IMR-90 (cell line): ENCODE measurements around the gene FCHO1. TPM values are rescaled to one million over a fixed set of nuclear protein-coding genes. Genes with fewer than 3 reads are reported as not detected.

Source experiments
- ATAC-seq: fragments of 200-7000 bp; cut with Tn5 transposase; 2 replicates; pipeline ENCODE4 v1.9.1; 2020; ENCODE audit warnings: low read depth, mild to moderate bottlenecking, moderate library complexity
- BruUV-seq: library from RNA; stranded (reverse); fragments of 400-500 nt; replicated peaks from 2 replicates; lab custom pipeline; 2021; lab: Mats Ljungman, UMichigan
- CTCF ChIA-PET: fragments of 300-600 bp; formaldehyde crosslinking; extraction: SDS; loops from one replicate; lab custom pipeline; 2021; ENCODE audit warnings: antibody characterized with exemption; lab: Yijun Ruan, JAX
- POLR2A ChIA-PET: fragments of 300-600 bp; sonication (Branson Sonifier 250); formaldehyde crosslinking; loops from one replicate; lab custom pipeline; 2022; ENCODE audit warnings: antibody characterized with exemption; ENCODE audit not compliant: unreplicated experiment; lab: Charles Lee
- DNase-seq: peaks from one replicate; pipeline ENCODE4 v3.0.0; 2013
- H2AFZ ChIP-seq: replicated peaks from 2 replicates; pipeline ENCODE3; 2013; ENCODE audit warnings: low read length, mild to moderate bottlenecking; ENCODE audit not compliant: poor library complexity
- H2AK5ac ChIP-seq: 2 replicates; pipeline ENCODE4 v1.6.1; 2013; ENCODE audit warnings: low read depth, low read length, inconsistent platforms
- H2AK9ac ChIP-seq: replicated peaks from 2 replicates; pipeline ENCODE3; 2013; ENCODE audit warnings: mild to moderate bottlenecking, low read depth, low read length, moderate library complexity; ENCODE audit not compliant: poor library complexity
- H2BK120ac ChIP-seq: 2 replicates; pipeline ENCODE4 v1.6.1; 2013; ENCODE audit warnings: low read depth, low read length, inconsistent platforms
- H2BK15ac ChIP-seq: 3 replicates; pipeline ENCODE4 v1.6.1; 2013; ENCODE audit warnings: low read depth, low read length, inconsistent platforms
- H2BK20ac ChIP-seq: 2 replicates; pipeline ENCODE4 v1.6.1; 2013; ENCODE audit warnings: low read depth, mild to moderate bottlenecking, inconsistent platforms, low read length, moderate library complexity
- H2BK5ac ChIP-seq: 2 replicates; pipeline ENCODE4 v1.6.1; 2013; ENCODE audit warnings: mild to moderate bottlenecking, low read depth, low read length, inconsistent platforms; ENCODE audit not compliant: poor library complexity, severe bottlenecking
- H3K14ac ChIP-seq: replicated peaks from 2 replicates; pipeline ENCODE4 v1.6.1; 2013; ENCODE audit warnings: low read depth, low read length, inconsistent platforms
- H3K18ac ChIP-seq: 2 replicates; pipeline ENCODE4 v1.6.1; 2013; ENCODE audit warnings: low read depth, low read length, control low read depth
- H3K23ac ChIP-seq: 2 replicates; pipeline ENCODE4 v1.6.1; 2013; ENCODE audit warnings: low read depth, low read length, inconsistent platforms
- H3K27ac ChIP-seq: 2 replicates; pipeline ENCODE4 v1.5.1; 2013; ENCODE audit warnings: mild to moderate bottlenecking, control low read depth, low read length; ENCODE audit not compliant: insufficient read depth
- H3K27me3 ChIP-seq: 2 replicates; pipeline ENCODE4 v1.6.1; 2013; ENCODE audit warnings: low read length; ENCODE audit not compliant: control insufficient read depth, insufficient read depth
- H3K36me3 ChIP-seq: 2 replicates; pipeline ENCODE4 v1.6.1; 2013; ENCODE audit warnings: low read length, mixed read lengths; ENCODE audit not compliant: control insufficient read depth, insufficient read depth
- H3K4ac ChIP-seq: 2 replicates; pipeline ENCODE4 v1.6.1; 2013; ENCODE audit warnings: low read depth, low read length, inconsistent platforms
- H3K4me1 ChIP-seq: 2 replicates; pipeline ENCODE4 v1.6.1; 2013; ENCODE audit warnings: low read length, mixed read lengths; ENCODE audit not compliant: control insufficient read depth, insufficient read depth
- H3K4me2 ChIP-seq: 2 replicates; pipeline ENCODE4 v1.6.1; 2013; ENCODE audit warnings: low read depth, mild to moderate bottlenecking, control low read depth, low read length, moderate library complexity
- H3K4me3 ChIP-seq: 2 replicates; pipeline ENCODE4 v1.5.1; 2013; ENCODE audit warnings: low read depth, mild to moderate bottlenecking, control low read depth, low read length, moderate library complexity; ENCODE audit not compliant: insufficient read depth
- H3K56ac ChIP-seq: 2 replicates; pipeline ENCODE4 v1.6.1; 2013; ENCODE audit warnings: low read length, inconsistent platforms; ENCODE audit not compliant: insufficient read depth; ENCODE audit errors: extremely low read depth
- H3K79me1 ChIP-seq, 2 experiments: 2 replicates each; pipeline ENCODE4 v1.6.1; 2013; ENCODE audit warnings: low read length in 2 of 2, inconsistent platforms in 1 of 2, low read depth in 1 of 2
- H3K9ac ChIP-seq: 2 replicates; pipeline ENCODE4 v1.6.1; 2013; ENCODE audit warnings: low read depth, low read length, control low read depth
- H3K9me1 ChIP-seq: 2 replicates; pipeline ENCODE4 v1.6.1; 2013; ENCODE audit warnings: low read length, inconsistent platforms; ENCODE audit not compliant: insufficient read depth
- H3K9me3 ChIP-seq: 2 replicates; pipeline ENCODE4 v1.6.1; 2013; ENCODE audit warnings: low read length; ENCODE audit not compliant: control insufficient read depth, insufficient read depth
- H4K20me1 ChIP-seq: 2 replicates; pipeline ENCODE4 v1.6.1; 2013; ENCODE audit warnings: low read length, inconsistent platforms; ENCODE audit not compliant: insufficient read depth
- H4K5ac ChIP-seq: 2 replicates; pipeline ENCODE4 v1.6.1; 2013; ENCODE audit warnings: mild to moderate bottlenecking, low read depth, low read length, control low read depth
- H4K8ac ChIP-seq, 2 experiments: 2 replicates each; pipeline ENCODE4 v1.6.1; 2013; ENCODE audit warnings: low read depth in 2 of 2, low read length in 2 of 2, control low read depth in 1 of 2, inconsistent platforms in 1 of 2
- H4K91ac ChIP-seq: 2 replicates; pipeline ENCODE4 v1.6.1; 2013; ENCODE audit warnings: low read depth, low read length, inconsistent platforms; ENCODE audit not compliant: insufficient read depth
- BHLHE40 ChIP-seq: fragments of 150-350 bp; IDR thresholded peaks from 2 replicates; pipeline ENCODE4 v1.6.1; 2016; ENCODE audit warnings: mild to moderate bottlenecking, low read depth, low read length
- CEBPB ChIP-seq: IDR thresholded peaks from 2 replicates; pipeline ENCODE4 v1.6.1; 2012; ENCODE audit warnings: low read depth, low read length, improper control_type of control experiment
- CHD1 ChIP-seq: IDR thresholded peaks from 2 replicates; pipeline ENCODE4 v1.6.1; 2012; ENCODE audit warnings: low read depth, low read length, improper control_type of control experiment
- FOS ChIP-seq: fragments of 150-350 bp; IDR thresholded peaks from 2 replicates; pipeline ENCODE4 v1.6.1; 2016; ENCODE audit warnings: low read depth, low read length
- MAFK ChIP-seq: IDR thresholded peaks from 2 replicates; pipeline ENCODE4 v1.6.1; 2012; ENCODE audit warnings: low read depth, low read length, improper control_type of control experiment
- MAZ ChIP-seq: IDR thresholded peaks from 2 replicates; pipeline ENCODE4 v1.6.1; 2012; ENCODE audit warnings: low read depth, mild to moderate bottlenecking, low read length, improper control_type of control experiment, moderate library complexity, borderline replicate concordance
- MXI1 ChIP-seq: IDR thresholded peaks from 2 replicates; pipeline ENCODE4 v1.6.1; 2012; ENCODE audit warnings: low read depth, mild to moderate bottlenecking, low read length, moderate library complexity, borderline replicate concordance
- POLR2A ChIP-seq: IDR thresholded peaks from 2 replicates; pipeline ENCODE4 v1.6.1; 2012; ENCODE audit warnings: mild to moderate bottlenecking, low read depth, low read length
- RAD21 ChIP-seq: IDR thresholded peaks from 2 replicates; pipeline ENCODE4 v1.6.1; 2012; ENCODE audit warnings: low read length, improper control_type of control experiment
- RCOR1 ChIP-seq: IDR thresholded peaks from 2 replicates; pipeline ENCODE4 v1.6.1; 2012; ENCODE audit warnings: mild to moderate bottlenecking, low read length, improper control_type of control experiment; ENCODE audit not compliant: insufficient replicate concordance
- RFX5 ChIP-seq: IDR thresholded peaks from 2 replicates; pipeline ENCODE4 v1.8.0; 2012; ENCODE audit warnings: low read depth, mild to moderate bottlenecking, low read length, moderate library complexity
- SMC3 ChIP-seq: fragments of 150-350 bp; IDR thresholded peaks from 2 replicates; pipeline ENCODE4 v1.6.1; 2016; ENCODE audit warnings: low read depth, mild to moderate bottlenecking, antibody characterized with exemption, low read length, moderate library complexity
- WGBS, 2 experiments: methylation state at CpG; one replicate each; pipeline versions ENCODE4 v1.1.5 to v1.1.7; 2013; ENCODE audit warnings: missing lambda C conversion rate in 2 of 2; ENCODE audit not compliant: insufficient read length in 1 of 2; ENCODE audit errors: extremely low coverage in 2 of 2; 5-methylcytosine and 5-hydroxymethylcytosine counted together
- dilution Hi-C: fragments of 300-500 bp; cut with HindIII; formaldehyde crosslinking; loops from one replicate; pipeline ENCODE4 v1.14.3; 2018; ENCODE audit warnings: low sequenced_read_pairs; ENCODE audit not compliant: unreplicated experiment
- in situ Hi-C: fragments of 300-500 bp; cut with MboI; formaldehyde crosslinking; loops from 3 replicates; pipeline ENCODE4 v1.14.3; 2019; ENCODE audit warnings: low sequenced_read_pairs, inconsistent platforms, mixed read lengths
- intact Hi-C: fragments of 100-400 bp; cut with micrococcal nuclease; formaldehyde crosslinking; loops from 2 replicates; pipeline ENCODE4 v1.10.0; 2022
- polyA plus RNA-seq, 3 experiments: library from polyadenylated mRNA; depleted of rRNA; stranded (reverse); fragments of >200 nt; gene quantifications; 2 replicates each; pipeline ENCODE4 v1.2.3, GENCODE V29; 2012; ENCODE audit warnings: low replicate concordance in 1 of 3
- total RNA-seq: library from RNA; depleted of rRNA; stranded (reverse); fragments of >200 nt; gene quantifications from 2 replicates; pipeline ENCODE4 v1.2.3, GENCODE V29; 2012
- TF ChIP-seq, protein P1 (sequence below): fragments of 150-350 bp; IDR thresholded peaks from 2 replicates; pipeline ENCODE4 v1.6.1; 2016; ENCODE audit warnings: low read depth, mild to moderate bottlenecking, low read length, moderate library complexity, borderline replicate concordance
- TF ChIP-seq, protein P2 (sequence below): conservative IDR thresholded peaks from 2 replicates; pipeline ENCODE4 v1.5.1; 2012; ENCODE audit warnings: mild to moderate bottlenecking, low read depth, low read length, improper control_type of control experiment
- TF ChIP-seq, protein P3 (sequence below): fragments of 150-350 bp; IDR thresholded peaks from 2 replicates; pipeline ENCODE4 v1.6.1; 2017; ENCODE audit warnings: mild to moderate bottlenecking, antibody characterized with exemption, low read length, low read depth

The FCHO1 gene
- total and polyA plus RNA-seq, 2 of the 4 experiments (the other 2 are of a cell fraction): 0.18 to 1.0 TPM

DNA sequence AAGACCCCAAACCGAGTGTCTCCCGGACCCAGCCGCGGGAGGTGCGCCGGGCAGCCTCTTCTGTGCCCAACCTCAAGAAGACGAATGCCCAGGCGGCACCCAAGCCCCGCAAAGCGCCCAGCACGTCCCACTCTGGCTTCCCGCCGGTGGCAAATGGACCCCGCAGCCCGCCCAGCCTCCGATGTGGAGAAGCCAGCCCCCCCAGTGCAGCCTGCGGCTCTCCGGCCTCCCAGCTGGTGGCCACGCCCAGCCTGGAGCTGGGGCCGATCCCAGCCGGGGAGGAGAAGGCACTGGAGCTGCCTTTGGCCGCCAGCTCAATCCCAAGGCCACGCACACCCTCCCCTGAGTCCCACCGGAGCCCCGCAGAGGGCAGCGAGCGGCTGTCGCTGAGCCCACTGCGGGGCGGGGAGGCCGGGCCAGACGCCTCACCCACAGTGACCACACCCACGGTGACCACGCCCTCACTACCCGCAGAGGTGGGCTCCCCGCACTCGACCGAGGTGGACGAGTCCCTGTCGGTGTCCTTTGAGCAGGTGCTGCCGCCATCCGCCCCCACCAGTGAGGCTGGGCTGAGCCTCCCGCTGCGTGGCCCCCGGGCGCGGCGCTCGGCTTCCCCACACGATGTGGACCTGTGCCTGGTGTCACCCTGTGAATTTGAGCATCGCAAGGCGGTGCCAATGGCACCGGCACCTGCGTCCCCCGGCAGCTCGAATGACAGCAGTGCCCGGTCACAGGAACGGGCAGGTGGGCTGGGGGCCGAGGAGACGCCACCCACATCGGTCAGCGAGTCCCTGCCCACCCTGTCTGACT is 24.1 kb upstream of the FCHO1 start:
- BruUV-seq: no TSS peak
- no peak overlapping the region for H3K27ac ChIP-seq
- no peak overlapping the region for H3K4me3 ChIP-seq
- ATAC-seq: no peak
- H3K9ac ChIP-seq: no peak overlapping the region
- peaks cover 22% of the 10 kb centered on the region for H4K20me1 ChIP-seq
- WGBS, 2 experiments: 95% methylated on average over 47 of the region's 62 CpGs; no CpG with 5 or more reads in 1 of the 2 experiments
- H3K9me3 ChIP-seq: peaks cover 2% of the 10 kb centered on the region; the same call in 1 of the 2 replicates
- no peak overlapping the region for H4K8ac ChIP-seq
- no peak overlapping the region for H2BK5ac ChIP-seq
- no peak overlapping the region for H2AK5ac ChIP-seq
- peak overlapping the region; percentile 78 for H2AK9ac ChIP-seq
- no peak overlapping the region for H3K4ac ChIP-seq
- H3K14ac ChIP-seq: no peak overlapping the region
- dilution Hi-C loops: no loop called here
- H3K4me1 ChIP-seq: no peaks in the 10 kb centered on the region
- H2BK20ac ChIP-seq: no peak overlapping the region
- no peak overlapping the region for H4K5ac ChIP-seq
- no peak overlapping the region for H2BK15ac ChIP-seq
- H3K23ac ChIP-seq: no peak overlapping the region
- DNase-seq: no peak
- H3K18ac ChIP-seq: no peak overlapping the region
- H3K79me1 ChIP-seq: peaks cover 9 to 50% of the 10 kb centered on the region in 2 experiments
- ChIA-PET POLR2A (no interaction called here), CTCF (no interaction called here)
- intact Hi-C loops: no loop called here
- no peak overlapping the region for H2AFZ ChIP-seq
- in situ Hi-C loops: no loop called here
- H4K91ac ChIP-seq: no peak overlapping the region
- H3K4me2 ChIP-seq: no peak overlapping the region
- no peak overlapping the region for H2BK120ac ChIP-seq
- H3K36me3 ChIP-seq: peaks cover 68% of the 10 kb centered on the region
- H3K56ac ChIP-seq: no peak overlapping the region
- no peaks in the 10 kb centered on the region for H3K27me3 ChIP-seq
- H3K9me1 ChIP-seq: peaks cover 4% of the 10 kb centered on the region; the same call in 1 of the 2 replicates
- no peak for TF ChIP-seq BHLHE40
- TF ChIP-seq SMC3: no peak
- no peak for TF ChIP-seq CEBPB
- no peak for TF ChIP-seq RAD21
- no peak for TF ChIP-seq MAFK
- TF ChIP-seq CHD1: no peak
- no peak for TF ChIP-seq POLR2A
- no peak for TF ChIP-seq RCOR1
- TF ChIP-seq MXI1: no peak
- TF ChIP-seq FOS: no peak
- TF ChIP-seq MAZ: no peak
- TF ChIP-seq, protein P1, sequence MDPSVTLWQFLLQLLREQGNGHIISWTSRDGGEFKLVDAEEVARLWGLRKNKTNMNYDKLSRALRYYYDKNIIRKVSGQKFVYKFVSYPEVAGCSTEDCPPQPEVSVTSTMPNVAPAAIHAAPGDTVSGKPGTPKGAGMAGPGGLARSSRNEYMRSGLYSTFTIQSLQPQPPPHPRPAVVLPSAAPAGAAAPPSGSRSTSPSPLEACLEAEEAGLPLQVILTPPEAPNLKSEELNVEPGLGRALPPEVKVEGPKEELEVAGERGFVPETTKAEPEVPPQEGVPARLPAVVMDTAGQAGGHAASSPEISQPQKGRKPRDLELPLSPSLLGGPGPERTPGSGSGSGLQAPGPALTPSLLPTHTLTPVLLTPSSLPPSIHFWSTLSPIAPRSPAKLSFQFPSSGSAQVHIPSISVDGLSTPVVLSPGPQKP: no peak
- no peak for TF ChIP-seq RFX5
- TF ChIP-seq, protein P2, sequence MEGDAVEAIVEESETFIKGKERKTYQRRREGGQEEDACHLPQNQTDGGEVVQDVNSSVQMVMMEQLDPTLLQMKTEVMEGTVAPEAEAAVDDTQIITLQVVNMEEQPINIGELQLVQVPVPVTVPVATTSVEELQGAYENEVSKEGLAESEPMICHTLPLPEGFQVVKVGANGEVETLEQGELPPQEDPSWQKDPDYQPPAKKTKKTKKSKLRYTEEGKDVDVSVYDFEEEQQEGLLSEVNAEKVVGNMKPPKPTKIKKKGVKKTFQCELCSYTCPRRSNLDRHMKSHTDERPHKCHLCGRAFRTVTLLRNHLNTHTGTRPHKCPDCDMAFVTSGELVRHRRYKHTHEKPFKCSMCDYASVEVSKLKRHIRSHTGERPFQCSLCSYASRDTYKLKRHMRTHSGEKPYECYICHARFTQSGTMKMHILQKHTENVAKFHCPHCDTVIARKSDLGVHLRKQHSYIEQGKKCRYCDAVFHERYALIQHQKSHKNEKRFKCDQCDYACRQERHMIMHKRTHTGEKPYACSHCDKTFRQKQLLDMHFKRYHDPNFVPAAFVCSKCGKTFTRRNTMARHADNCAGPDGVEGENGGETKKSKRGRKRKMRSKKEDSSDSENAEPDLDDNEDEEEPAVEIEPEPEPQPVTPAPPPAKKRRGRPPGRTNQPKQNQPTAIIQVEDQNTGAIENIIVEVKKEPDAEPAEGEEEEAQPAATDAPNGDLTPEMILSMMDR: no peak
- TF ChIP-seq, protein P3, sequence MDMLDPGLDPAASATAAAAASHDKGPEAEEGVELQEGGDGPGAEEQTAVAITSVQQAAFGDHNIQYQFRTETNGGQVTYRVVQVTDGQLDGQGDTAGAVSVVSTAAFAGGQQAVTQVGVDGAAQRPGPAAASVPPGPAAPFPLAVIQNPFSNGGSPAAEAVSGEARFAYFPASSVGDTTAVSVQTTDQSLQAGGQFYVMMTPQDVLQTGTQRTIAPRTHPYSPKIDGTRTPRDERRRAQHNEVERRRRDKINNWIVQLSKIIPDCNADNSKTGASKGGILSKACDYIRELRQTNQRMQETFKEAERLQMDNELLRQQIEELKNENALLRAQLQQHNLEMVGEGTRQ: no peak
